ENCODE measurements around the gene DAD1.

DAD1 gene

GRCh38 chr14:22539831-22540230 lies 49.2 kb downstream of the DAD1 start:
- H3K27ac ChIP-seq: no peak overlapping the region
- TF ChIP-seq, protein P1, sequence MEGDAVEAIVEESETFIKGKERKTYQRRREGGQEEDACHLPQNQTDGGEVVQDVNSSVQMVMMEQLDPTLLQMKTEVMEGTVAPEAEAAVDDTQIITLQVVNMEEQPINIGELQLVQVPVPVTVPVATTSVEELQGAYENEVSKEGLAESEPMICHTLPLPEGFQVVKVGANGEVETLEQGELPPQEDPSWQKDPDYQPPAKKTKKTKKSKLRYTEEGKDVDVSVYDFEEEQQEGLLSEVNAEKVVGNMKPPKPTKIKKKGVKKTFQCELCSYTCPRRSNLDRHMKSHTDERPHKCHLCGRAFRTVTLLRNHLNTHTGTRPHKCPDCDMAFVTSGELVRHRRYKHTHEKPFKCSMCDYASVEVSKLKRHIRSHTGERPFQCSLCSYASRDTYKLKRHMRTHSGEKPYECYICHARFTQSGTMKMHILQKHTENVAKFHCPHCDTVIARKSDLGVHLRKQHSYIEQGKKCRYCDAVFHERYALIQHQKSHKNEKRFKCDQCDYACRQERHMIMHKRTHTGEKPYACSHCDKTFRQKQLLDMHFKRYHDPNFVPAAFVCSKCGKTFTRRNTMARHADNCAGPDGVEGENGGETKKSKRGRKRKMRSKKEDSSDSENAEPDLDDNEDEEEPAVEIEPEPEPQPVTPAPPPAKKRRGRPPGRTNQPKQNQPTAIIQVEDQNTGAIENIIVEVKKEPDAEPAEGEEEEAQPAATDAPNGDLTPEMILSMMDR (IDR thresholded peaks at IDR 0.05): no peak
- TF ChIP-seq ZFX (IDR thresholded peaks at IDR 0.05; ENCODE audit: borderline replicate concordance): no peak

- H3K27ac ChIP-seq: no peak overlapping the region
- no peak for TF ChIP-seq ZFX (IDR thresholded peaks at IDR 0.05; ENCODE audit: borderline replicate concordance)
- TF ChIP-seq, protein P1 (IDR thresholded peaks at IDR 0.05): no peak
Observed at GRCh38 chr14:22538671-22539228, 50.3 kb downstream of the DAD1 start.

DNA sequence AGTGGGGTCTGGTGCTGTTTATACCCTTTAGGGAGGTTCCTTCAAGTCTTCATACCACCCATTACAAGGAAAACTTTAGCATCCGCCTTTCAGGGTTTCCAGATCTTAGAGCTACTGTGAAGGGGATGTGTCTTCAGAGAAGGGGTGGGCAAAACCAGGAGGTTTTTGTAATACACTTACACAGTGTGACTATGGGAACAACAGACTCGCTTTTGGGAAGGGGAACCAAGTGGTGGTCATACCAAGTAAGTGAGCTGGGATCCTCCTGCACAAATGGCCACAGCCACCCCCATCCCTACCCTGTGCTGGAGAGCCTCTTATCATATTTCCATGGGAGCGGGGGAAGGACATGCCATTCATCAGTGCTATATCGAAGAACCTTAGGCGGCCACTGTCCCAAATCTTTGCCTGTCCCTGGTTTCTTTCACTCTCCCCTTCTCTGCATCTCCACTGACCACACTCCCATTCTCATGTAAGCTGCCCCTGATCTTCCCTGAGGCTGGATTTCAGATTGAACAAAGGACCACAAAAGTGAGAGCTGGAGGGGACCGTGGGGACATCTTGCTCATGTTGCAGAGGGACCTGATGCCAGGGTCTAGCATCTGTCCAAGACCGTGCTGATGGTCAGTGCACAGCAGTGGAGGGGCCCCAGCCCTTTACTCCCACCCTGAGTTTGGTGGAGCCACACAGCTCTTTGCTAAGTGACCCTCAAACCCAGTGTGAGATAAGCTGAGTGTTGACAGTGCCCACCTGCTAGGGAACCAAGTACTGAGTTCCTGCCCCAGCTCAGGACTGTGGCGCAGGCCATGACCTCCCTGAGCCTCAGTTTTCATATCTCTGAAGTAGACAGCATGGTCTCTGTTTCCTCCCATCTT lies 51.4 kb downstream of the DAD1 start:
- H3K27ac ChIP-seq: no peak overlapping the region
- TF ChIP-seq ZFX (IDR thresholded peaks at IDR 0.05; ENCODE audit: borderline replicate concordance): no peak
- TF ChIP-seq, protein P1 (IDR thresholded peaks at IDR 0.05): no peak

DNA sequence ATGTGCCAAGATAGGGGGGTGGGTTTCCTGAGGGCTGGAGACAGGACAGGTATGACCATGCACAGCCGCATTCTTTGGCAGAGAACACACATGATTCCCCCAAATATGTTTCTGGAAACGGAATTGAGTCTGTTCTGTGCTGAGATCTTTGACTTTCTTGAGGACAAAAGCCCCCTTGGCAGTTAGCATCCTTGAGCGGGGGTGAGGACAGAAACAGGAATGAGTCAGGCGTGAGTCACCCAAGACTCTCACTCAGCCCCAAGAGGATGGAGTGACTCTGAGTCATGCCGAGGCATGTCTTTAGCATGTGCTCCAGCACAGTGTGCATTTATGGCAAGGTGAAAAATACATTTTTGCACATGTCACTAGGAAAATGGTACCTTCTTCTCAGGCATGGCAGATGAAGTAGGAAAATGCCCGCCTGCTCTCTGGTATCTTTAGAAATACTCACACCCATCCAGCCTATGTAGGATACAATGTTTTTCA lies 52.1 kb downstream of the DAD1 start:
- TF ChIP-seq, protein P1 (IDR thresholded peaks at IDR 0.05): no peak
- no peak for TF ChIP-seq ZFX (IDR thresholded peaks at IDR 0.05; ENCODE audit: borderline replicate concordance)
- H3K27ac ChIP-seq: no peak overlapping the region

DNA sequence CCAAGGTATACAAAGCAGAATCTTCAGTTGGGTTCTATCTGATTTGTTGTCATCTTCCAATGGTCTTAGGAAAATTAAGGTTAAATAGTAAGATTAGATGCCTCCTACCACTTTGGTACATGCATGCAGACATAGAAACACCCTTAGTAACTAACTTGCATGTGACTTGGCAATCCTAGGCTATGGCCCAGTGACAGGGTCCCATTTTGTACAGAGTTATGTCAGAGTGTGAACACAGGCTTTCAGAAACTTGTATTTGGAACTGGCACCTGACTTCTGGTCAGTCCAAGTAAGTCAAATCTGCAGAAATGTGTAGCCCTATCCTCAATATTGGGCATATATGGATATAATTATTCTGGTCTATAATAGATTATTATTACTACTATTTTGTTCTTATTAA lies 53.1 kb downstream of the DAD1 start:
- no peak for TF ChIP-seq ZFX (IDR thresholded peaks at IDR 0.05; ENCODE audit: borderline replicate concordance)
- no peak overlapping the region for H3K27ac ChIP-seq

DNA sequence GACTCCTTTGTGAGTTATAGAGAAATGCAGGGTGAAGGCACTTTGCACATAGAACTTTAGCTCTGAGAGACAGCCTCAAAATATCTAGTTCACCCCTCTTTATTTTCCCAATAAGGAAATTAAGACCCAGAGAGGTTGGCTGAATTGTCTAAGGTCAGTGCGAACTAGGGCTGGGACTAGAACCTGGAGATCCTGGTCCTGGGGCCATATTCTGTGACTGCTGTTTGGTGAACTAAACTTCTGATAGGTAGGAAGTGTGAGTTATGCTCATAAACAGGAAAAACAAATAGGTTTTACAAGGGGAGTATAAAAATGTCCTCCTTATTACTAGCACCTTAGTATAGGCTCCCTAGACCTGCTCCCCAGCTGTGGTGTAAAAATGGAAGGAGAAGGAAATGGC lies 53.9 kb downstream of the DAD1 start:
- H3K27ac ChIP-seq: no peak overlapping the region
- TF ChIP-seq ZFX (IDR thresholded peaks at IDR 0.05; ENCODE audit: borderline replicate concordance): no peak
- TF ChIP-seq, protein P1 (IDR thresholded peaks at IDR 0.05): no peak

DNA sequence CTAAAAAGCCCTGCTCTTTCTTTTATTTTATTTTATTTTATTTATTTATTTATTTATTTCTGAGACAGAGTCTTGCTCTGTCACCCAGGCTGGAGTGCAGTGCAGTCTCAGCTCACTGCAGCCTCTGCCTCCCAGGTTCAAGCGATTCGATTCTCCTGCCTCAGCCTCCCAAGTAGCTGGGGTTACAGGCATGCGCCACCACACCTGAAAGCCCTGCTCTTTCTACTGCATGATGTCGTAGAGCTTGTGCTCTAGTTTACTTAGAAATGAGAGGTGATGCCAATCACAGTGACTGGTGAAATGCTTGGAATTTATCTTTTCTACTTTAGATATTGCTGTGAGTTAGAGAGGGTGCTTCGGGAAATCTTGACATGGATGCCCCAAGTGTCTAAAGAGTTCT lies 54.5 kb downstream of the DAD1 start:
- TF ChIP-seq, protein P1 (IDR thresholded peaks at IDR 0.05): no peak
- no peak for TF ChIP-seq ZFX (IDR thresholded peaks at IDR 0.05; ENCODE audit: borderline replicate concordance)
- no peak overlapping the region for H3K27ac ChIP-seq

Data from 22Rv1 (cell line).